ENCODE data around the gene MAP7.

Gene MAP7

DNA sequence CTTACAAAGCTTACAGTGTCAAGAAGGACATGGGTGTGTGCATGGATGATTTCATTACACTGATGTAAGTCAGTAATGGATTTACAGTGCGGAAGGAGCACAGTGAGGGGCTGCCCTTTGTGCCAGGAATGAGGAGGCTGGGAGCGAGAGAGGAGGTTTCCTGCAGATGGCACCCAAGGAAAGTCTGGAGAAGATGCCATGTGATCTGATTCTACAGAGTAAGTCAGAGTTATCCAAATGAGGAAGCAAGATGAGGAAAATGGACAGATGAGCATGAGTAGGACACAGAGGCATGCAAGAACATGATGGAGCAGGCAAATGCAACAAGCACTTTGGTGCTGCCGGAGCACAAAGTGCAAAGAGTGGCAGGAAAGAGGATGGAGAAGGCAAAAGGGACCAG is 29.7 kb downstream of the MAP7 start:
- H3K4me1 ChIP-seq (ENCODE audit: control insufficient read depth, low read length) = no peaks in the 10 kb centered on the region
- TF ChIP-seq EZH2phosphoT487 (IDR thresholded peaks at IDR 0.05; ENCODE audit: borderline replicate concordance, low read length) (no peak), CTCF (IDR thresholded peaks at IDR 0.05; ENCODE audit: low read depth, low read length, poor library complexity, severe bottlenecking) (no peak)
- H3F3A ChIP-seq (ENCODE audit: control insufficient read depth, insufficient read depth) = no peaks in the 10 kb centered on the region
- peaks cover 11% of the 10 kb centered on the region for H3K27me3 ChIP-seq (ENCODE audit: control insufficient read depth, low read length)
- H3K9me2 ChIP-seq (replicated peaks; ENCODE audit: control insufficient read depth, low read length) = no peaks in the 10 kb centered on the region
- H3K27ac ChIP-seq (ENCODE audit: low read depth, low read length) = no peak overlapping the region
- H3K4me3 ChIP-seq (ENCODE audit: low read length) = no peak overlapping the region
- no peaks in the 10 kb centered on the region for H4K20me1 ChIP-seq (ENCODE audit: control insufficient read depth, insufficient read depth, low read depth, low read length)
- no peaks in the 10 kb centered on the region for H3K79me2 ChIP-seq (ENCODE audit: control insufficient read depth, low read length)
- H3K9me3 ChIP-seq (ENCODE audit: control insufficient read depth, insufficient read depth, low read length) = no peaks in the 10 kb centered on the region
- no peaks in the 10 kb centered on the region for H3K36me3 ChIP-seq (ENCODE audit: control insufficient read depth, low read length)
- H3K4me2 ChIP-seq (ENCODE audit: low read length) = no peak overlapping the region

- Histone ChIP-seq H3K4me2 (ENCODE audit: low read length) (no peak overlapping the region), H3K27me3 (ENCODE audit: control insufficient read depth, low read length) (peaks cover 3% of the 10 kb centered on the region; the same call in 1 of the 2 replicates), H3K27ac (ENCODE audit: low read depth, low read length) (no peak overlapping the region), H3K9me2 (replicated peaks; ENCODE audit: control insufficient read depth, low read length) (no peaks in the 10 kb centered on the region), H3K4me3 (ENCODE audit: low read length) (no peak overlapping the region), H3K4me1 (ENCODE audit: control insufficient read depth, low read length) (no peaks in the 10 kb centered on the region), H3K79me2 (ENCODE audit: control insufficient read depth, low read length) (no peaks in the 10 kb centered on the region), H3F3A (ENCODE audit: control insufficient read depth, insufficient read depth) (no peaks in the 10 kb centered on the region), H3K9me3 (ENCODE audit: control insufficient read depth, insufficient read depth, low read length) (no peaks in the 10 kb centered on the region), H4K20me1 (ENCODE audit: control insufficient read depth, insufficient read depth, low read depth, low read length) (no peaks in the 10 kb centered on the region), H3K36me3 (ENCODE audit: control insufficient read depth, low read length) (no peaks in the 10 kb centered on the region)
- TF ChIP-seq EZH2phosphoT487 (IDR thresholded peaks at IDR 0.05; ENCODE audit: borderline replicate concordance, low read length) = no peak
- no peak for TF ChIP-seq CTCF (IDR thresholded peaks at IDR 0.05; ENCODE audit: low read depth, low read length, poor library complexity, severe bottlenecking)
Observed at GRCh38 chr6:136517582-136517981, 32.6 kb downstream of the MAP7 start.

- no peaks in the 10 kb centered on the region for H3K4me1 ChIP-seq (ENCODE audit: control insufficient read depth, low read length)
- H3K27ac ChIP-seq (ENCODE audit: low read depth, low read length) = no peak overlapping the region
Observed at GRCh38 chr6:136517002-136517401, 33.2 kb downstream of the MAP7 start.

More at GRCh38 chr6:136517002-136517401, 33.2 kb downstream of the MAP7 start:
- no peak overlapping the region for H3K4me2 ChIP-seq (ENCODE audit: low read length)
- H3F3A ChIP-seq (ENCODE audit: control insufficient read depth, insufficient read depth) = no peaks in the 10 kb centered on the region
- H3K36me3 ChIP-seq (ENCODE audit: control insufficient read depth, low read length) = no peaks in the 10 kb centered on the region
- H3K79me2 ChIP-seq (ENCODE audit: control insufficient read depth, low read length) = no peaks in the 10 kb centered on the region
- no peaks in the 10 kb centered on the region for H4K20me1 ChIP-seq (ENCODE audit: control insufficient read depth, insufficient read depth, low read depth, low read length)
- TF ChIP-seq CTCF (IDR thresholded peaks at IDR 0.05; ENCODE audit: low read depth, low read length, poor library complexity, severe bottlenecking) = no peak
- no peak for TF ChIP-seq EZH2phosphoT487 (IDR thresholded peaks at IDR 0.05; ENCODE audit: borderline replicate concordance, low read length)
- H3K27me3 ChIP-seq (ENCODE audit: control insufficient read depth, low read length) = peaks cover 3% of the 10 kb centered on the region; the same call in 1 of the 2 replicates
- H3K9me2 ChIP-seq (replicated peaks; ENCODE audit: control insufficient read depth, low read length) = no peaks in the 10 kb centered on the region
- H3K9me3 ChIP-seq (ENCODE audit: control insufficient read depth, insufficient read depth, low read length) = no peaks in the 10 kb centered on the region
- H3K4me3 ChIP-seq (ENCODE audit: low read length) = no peak overlapping the region

Data from DOHH2 (cell line).